ENCODE measurements around the gene IRS1.

IRS1 gene

DNA sequence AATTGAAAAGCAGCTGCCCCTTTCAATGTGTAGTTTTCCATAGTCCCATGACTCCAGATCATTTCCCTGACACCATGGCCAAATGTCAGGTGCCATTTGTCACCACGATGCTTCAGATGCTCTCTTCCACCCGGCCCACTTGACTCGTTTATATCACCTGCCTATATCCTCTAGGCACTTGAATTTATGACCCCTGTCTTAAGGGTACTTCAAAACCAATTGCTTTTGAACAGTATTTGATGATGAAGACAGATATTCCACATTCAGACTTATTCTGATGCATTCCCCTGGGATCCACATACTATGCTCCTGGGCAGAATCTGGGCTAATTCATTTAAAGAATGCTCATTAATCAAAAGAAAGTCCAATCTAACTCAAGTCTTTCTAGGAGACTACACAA, 19.3 kb upstream of the IRS1 start:
- DNase-seq (ENCODE audit: extremely low read depth in 1 of 2, low read depth in 1 of 2): no peak

DNA sequence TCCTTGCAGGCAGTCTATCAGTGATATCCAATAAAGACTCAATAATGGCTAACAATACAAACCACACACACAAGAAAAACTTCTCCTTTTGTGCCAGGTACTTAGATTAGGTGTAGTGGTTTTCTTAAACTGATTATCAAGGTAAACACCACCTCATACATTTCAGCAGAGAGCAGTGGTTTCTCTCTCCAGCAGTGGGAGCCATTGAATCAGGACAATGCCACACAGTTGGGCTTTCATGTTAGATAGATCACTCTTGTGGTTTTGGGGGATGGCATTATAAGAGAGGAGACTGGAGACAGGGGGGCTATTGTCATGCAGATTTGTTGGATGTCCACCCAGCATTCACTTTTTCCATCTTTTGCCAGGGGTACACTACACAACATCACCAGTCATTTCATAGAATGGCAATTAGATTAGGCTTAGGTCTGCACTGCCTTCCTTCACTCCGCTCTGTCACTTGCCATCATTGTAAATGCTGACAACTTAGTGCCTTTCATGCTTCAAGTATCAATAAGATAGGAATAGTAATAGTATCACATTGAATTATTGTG, 13.6 kb upstream of the IRS1 start:
- DNase-seq (ENCODE audit: extremely low read depth in 1 of 2, low read depth in 1 of 2): no peak

DNA sequence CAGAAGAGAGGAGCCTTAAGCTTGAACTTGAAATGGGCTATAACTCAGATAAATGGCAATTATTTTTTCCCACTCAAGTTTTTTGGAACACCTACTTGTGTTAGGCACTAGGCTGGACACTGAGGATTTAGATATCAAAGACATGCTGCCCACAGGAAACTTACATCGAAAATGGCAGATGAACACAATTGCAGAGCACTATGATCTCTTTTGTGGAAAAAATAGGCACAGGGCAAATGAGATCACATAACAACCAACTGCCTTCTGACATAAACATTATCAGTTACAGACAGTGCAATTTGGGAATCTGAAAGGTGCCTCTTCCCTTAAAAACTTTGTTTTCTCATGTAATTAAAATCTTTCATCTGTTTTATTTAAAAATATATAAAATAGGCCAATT, 3.8 kb upstream of the IRS1 start:
- no peak for DNase-seq (ENCODE audit: extremely low read depth in 1 of 2, low read depth in 1 of 2)

DNA sequence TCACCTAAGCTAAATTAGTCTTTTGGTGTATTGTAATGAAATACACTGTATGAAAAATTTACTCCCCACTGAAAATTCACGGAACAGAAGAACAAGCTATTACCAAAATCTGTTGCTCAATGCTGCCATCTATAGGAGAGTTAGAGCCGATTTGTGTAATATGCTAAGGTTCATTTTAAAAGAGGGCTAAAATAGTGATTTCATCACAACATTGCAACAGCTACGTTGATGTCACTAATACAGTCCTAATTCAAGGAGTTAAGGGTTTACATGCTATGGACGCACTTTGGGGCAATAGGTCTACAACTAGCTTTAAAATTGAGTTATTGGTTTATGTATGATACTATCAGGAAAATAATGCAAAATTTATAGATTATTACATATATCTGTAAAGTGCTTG, 3.0 kb upstream of the IRS1 start:
- DNase-seq (ENCODE audit: extremely low read depth in 1 of 2, low read depth in 1 of 2): no peak

DNA sequence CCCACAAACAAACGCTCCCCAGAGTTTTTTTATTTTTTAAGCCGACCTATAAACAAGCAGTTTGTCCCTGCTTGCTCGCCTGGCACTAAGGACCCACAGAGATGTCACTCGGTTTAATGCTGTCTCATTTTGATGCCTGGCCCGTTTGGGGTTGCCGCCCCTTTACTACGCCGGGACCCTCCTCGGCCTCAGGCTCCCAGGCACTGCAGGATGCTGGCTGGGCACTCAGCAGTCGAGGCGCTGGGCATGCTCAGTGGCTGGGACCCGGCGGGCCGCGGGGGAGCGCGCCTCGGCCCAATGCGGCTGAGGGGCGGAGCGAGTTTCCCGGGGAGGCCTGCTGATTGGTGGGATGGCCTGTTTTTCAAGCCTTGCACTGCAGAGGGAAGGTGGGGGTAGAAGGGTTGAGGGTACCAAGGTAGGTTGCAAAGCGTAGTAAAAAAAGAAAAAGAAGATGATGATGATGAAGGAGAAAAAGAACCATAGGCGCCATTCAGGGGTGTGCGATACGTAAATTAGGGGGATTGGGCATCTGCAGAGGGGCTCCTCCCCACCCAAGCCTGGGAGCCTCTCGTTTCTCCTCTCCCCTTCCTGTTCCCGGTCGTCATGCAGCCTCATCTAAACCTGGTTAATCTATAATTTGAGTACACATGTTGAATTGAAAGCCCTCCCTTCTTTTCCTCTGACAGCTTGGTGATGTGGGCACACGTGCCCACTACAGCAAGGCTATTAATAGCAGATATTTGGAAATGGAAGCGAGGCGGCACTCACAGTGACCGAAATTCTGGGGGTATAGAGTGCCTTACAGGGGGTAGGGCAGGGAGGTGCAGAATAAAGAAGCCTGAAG, 1.5 kb upstream of the IRS1 start:
- DNase-seq (ENCODE audit: extremely low read depth in 1 of 2, low read depth in 1 of 2): peak; percentile 64 to 80

DNA sequence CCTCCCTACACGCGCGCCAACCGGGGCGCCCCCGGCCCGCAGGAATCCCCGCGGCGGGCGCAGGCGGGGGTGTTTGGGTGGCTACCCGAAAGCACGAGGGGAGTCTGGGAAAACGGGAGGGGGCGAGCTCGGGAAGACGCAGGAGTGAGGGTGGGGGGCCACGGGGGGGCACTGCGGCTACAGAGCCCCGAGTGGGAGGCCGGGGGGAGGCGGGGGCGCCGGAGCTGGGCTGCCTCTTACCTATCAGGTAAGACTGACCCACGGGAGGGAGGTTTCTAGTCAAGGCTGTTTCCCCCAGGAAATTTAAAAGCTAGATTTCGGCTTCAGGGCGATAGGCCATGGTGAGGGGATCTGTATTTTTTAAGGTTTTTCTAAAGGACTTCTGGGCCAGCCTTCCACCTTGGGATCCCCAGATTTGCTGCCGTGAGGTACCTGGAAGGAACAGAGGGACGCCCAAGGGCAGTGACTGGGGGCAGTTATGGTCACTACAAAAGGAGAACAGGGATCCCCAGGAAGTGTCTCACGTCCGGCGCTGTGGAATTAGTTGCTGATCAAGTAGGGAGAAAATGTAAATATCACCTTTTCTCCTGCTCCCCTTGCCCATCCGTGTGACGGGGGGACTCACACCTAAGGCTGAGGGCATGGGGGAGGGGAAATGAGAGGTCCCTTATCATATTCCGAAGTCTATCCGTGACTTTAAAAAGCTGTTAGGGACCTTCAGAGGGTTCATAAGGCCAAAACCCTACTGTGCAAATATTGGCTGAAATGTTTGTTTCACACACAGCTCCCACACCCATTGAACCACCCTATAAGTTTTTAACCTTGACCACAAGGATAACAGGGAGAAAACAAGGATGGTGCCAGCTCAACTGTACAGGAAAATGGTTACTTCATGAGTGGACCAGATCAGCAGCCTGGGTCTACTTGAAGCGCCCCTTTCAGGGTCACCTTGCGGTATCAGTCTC, 638 bp upstream of the IRS1 start:
- no peak for DNase-seq (ENCODE audit: extremely low read depth in 1 of 2, low read depth in 1 of 2)

DNA sequence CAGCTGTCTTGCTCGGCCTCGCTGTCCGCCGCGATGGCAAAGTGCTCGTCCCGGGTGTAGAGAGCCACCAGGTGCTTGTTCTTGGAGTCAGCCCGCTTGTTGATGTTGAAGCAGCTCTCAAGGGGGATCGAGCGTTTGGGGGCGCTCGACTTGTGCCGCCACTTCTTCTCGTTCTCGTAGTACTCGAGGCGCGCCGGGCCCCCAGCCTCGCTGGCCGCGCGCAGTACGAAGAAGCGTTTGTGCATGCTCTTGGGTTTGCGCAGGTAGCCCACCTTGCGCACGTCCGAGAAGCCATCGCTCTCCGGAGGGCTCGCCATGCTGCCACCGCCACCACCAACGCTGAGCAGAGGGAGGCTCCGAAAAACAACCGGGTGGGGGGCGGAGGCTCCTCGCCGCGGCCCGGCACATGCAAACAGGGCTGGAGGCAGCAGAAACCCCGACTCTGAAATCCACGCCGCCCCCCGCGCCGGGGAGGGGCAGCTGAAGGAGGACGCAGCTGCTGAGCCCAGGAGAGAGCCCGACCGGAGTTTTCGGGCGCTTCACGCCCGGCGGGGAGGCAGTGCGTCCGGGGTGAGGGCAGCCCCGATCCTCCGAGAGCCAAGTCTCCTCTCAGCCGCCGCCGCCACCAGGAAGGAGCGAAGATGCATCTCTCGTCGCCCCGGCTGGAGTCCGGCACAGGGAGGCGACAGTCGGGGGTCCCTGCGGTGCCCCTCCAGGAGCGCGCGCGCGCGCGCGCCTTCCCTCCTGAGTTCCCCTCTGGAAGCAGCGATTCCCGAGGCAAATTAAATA, 1.0 kb downstream of the IRS1 start:
- peak in 1 of 2 donors; percentile 25 for DNase-seq (ENCODE audit: extremely low read depth in 1 of 2, low read depth in 1 of 2)

DNA sequence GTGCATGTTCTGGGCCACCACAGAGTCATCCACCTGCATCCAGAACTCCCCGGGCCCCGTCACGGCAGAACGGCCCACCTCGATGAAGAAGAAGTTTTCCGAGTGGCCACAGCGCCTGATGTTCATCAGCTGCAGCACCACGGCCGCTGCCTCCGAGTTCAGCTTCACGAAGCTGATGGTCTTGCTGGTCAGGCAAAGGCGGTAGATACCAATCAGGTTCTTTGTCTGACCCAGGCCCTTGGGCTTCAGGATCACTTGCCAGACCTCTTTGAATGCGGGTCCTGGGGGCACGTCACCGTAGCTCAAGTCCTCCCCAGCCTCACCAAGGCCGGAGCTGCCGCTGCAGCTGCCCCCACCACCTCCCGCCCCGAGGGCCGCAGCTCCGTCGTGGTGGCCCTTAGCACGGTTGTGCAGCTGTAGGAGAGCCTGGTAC, 1.6 kb downstream of the IRS1 start:
- DNase-seq (ENCODE audit: extremely low read depth in 1 of 2, low read depth in 1 of 2): no peak

DNA sequence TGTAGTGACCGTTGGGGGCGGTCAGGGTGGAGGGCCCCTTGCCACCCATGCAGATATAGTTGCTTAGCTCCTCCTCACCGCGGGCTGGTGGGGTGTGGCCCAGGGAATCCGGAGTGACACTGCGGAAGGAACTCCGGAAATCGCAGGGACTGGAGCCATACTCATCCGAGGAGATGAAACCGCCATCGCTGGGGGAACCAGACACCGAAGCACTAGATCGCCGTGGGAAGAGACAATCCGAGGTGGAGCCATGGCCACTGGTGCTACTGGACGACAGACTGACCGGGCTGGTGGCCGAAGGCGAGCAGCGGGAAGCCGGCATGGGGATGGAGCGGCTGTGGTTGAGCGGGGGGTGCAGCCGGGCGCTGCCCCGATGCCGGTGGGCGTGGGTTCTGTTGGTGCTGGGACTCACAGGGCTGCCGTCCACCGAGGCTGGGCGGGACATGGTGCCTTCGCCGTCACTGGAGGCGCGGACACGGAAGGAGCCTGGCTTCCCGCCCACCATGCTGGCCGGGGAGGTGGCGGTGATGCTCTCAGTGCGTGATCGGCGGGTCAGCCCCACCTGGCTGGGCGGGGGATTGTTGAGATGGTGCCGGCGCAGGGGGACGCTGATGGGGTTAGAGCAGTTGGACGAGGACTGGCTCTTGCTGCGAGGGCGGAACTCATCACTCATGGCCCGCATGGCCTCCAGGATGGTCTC, 2.2 kb downstream of the IRS1 start:
- no peak for DNase-seq (ENCODE audit: extremely low read depth in 1 of 2, low read depth in 1 of 2)

DNA sequence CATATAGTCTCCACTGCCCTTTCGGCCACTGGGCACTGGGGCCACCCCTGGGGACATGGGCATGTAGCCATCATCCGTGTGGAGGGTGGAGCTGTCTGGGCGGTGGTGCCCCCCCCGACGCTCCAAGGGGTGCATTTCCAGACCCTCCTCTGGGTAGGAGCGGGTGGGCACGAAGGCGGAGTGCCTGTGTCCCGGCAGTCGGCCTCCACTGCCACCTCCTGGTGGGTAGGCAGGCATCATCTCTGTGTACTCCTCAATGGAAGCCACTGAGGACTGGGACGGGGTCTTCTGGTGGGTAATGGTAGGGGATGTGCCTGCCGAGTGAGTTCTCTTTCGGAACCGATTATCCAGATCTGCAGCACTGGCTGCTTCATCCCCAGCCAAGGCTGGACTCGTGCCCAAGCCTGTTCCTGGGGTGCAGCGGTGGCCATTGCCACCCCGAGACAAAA, 2.8 kb downstream of the IRS1 start:
- DNase-seq (ENCODE audit: extremely low read depth in 1 of 2, low read depth in 1 of 2): no peak

DNA sequence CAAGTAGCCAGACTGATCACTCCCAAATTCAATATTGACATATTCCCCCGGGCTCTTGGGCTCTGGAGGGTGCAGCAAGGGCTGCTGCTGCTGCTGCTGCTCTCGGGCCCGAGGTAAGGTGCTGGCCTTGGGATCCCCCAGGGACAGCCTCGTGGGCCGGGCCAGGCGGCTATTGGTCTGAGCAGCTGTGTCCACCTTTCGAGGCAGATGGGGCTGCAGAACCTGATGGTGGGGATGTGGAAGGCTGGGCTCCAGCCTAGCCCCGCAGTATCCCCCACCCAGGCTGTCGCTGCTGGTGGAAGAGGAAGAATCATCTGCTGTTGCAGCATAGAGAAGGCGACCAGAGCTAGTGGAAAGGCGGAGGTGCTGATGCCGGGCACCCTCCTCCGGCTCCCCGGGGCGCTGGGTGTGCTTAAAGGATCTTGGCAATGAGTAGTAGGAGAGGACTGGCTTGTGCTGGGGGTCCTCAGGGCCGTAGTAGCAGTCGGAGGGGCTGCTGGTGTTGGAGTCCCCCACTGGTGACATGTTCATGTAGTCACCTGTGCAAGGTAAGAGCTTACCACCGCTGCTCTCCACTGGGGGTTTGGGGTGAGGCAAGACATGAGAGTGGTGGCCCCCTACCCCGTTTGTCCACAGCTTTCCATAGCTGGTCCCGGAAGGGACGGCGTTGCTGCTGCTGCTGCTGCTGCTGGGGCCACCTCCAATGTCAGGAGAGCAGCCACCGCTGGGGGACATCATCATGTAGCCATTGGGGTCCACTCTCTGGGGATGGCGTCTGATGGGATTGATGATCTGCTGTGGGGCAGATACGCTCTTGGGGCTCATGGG, 3.4 kb downstream of the IRS1 start:
- DNase-seq (ENCODE audit: extremely low read depth in 1 of 2, low read depth in 1 of 2): no peak

DNA sequence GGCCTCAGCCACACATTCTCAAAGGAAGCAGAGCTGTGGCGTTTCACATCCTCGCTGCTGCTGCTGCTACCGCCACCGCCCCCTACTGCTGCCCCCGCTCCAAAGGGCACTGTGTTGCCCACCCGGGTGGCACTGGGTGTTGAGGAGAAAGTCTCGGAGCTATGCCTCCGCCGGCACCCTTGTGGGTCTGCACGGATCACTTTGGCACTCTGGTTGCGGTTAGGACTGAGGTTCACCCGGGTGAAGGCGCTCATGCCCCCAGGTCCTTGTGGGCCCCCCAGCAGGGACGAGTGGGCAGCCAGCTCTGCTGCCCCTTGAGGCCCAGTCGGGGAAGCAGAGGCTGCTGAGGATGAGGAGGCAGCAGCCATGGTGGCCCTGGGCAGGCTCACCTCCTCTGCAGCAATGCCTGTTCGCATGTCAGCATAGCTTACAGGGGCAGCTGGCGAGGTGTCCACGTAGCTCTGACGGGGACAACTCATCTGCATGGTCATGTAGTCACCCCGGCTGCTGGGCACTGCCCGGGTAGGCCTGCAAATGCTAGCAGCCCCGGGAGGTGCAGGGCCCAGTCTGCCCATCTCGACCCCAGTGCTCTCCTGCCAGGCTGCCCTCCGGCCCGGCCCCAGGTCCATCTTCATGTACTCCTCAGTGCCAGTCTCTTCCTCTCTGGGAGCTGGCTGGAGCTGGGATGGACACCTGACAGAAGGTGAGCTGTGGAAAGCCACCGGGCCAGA, 4.2 kb downstream of the IRS1 start:
- no peak for DNase-seq (ENCODE audit: extremely low read depth in 1 of 2, low read depth in 1 of 2)

DNA sequence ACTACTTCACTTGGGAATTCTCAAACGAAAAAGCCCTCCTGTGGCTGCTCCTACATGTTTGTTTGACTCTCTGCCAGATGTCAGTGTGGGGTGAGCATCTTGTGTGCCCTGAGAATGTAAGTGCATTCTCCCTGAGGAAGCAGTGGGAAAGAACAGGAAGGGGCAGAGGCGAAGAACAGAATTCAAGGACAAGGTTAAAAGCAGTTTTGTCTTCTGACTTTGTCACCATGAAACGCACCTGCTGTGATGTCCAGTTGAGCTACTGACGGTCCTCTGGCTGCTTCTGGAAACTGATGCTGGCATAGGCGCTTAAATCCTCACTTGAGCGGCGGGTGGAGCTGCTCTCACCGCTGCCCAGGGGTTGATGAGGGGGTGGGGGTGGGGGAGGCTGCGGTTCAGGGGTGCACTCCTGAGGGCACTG, 4.9 kb downstream of the IRS1 start:
- DNase-seq (ENCODE audit: extremely low read depth in 1 of 2, low read depth in 1 of 2): no peak

DNA sequence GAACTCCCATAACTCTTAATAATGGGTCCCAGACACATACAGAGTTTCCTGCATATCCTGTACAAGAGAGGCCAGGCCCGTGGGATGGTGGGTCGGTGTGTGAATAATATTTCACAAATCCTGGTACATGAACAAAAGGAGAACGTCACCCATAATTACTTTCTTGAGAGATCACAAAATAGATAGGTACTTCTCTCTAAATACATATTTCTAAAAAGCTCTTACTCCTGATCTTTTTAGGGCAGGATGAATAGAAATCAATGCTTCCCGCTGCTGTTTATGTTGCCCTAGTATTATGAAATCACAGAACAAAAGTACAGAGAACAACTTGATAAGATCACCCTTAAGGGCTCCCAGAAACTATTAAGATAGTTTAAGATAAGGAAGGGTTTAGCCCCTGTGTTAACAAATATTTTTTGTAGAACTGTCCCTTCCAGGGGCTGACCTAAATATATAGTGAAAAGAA, 5.4 kb downstream of the IRS1 start:
- DNase-seq (ENCODE audit: extremely low read depth in 1 of 2, low read depth in 1 of 2): no peak

DNA sequence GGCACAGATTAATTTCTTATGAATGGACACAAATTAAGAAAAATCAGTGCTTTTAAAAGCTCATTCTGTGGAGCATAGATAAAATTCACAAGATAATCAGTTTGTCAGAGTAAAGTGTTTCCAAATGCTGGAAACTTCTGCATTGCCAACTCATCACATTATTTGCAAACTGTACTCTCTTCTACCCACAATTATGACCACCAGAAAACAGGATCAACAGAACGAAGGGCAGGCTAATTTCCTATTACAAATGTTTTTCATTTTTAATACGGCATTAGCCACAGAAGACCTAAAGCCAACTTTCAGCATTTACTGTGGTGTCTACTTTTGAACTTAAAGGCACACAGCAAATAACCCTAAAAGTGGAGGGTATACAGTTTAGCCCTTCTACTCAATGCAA, 6.0 kb downstream of the IRS1 start:
- no peak for DNase-seq (ENCODE audit: extremely low read depth in 1 of 2, low read depth in 1 of 2)

DNA sequence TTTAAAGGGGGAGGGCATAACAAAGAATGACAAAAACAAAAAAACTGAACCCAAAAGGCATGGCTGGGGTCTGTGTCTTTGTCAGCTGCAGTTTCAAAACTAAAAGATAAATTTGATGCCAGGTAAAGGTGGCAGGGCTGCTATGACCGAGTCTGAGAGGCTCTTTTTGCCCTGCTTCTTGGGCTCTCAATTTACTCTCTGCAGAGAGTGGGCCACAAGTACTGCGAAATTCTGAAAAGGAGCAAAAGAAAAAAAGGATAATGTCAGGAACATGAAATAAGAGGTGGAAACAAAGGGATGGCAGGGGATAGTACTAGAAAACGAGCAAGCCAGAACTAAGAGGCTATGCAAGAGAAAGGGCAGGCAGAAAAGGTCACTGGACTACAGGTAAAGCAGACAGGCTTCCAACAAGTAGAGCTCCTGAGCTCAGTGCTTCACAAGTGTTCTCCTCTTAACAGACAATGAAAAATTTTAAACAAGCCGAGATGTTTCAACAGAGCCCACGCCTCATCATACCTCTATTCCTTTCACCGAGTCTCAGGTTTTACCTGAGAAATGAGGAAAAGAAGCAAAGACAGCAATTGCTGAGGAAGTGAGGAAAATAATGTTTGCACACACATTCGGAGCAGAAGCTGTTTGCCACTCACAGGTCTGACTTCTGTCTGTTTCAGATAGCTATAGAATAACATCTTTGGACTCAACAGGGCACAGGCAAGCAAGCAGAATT, 7.3 kb downstream of the IRS1 start:
- no peak for DNase-seq (ENCODE audit: extremely low read depth in 1 of 2, low read depth in 1 of 2)

DNA sequence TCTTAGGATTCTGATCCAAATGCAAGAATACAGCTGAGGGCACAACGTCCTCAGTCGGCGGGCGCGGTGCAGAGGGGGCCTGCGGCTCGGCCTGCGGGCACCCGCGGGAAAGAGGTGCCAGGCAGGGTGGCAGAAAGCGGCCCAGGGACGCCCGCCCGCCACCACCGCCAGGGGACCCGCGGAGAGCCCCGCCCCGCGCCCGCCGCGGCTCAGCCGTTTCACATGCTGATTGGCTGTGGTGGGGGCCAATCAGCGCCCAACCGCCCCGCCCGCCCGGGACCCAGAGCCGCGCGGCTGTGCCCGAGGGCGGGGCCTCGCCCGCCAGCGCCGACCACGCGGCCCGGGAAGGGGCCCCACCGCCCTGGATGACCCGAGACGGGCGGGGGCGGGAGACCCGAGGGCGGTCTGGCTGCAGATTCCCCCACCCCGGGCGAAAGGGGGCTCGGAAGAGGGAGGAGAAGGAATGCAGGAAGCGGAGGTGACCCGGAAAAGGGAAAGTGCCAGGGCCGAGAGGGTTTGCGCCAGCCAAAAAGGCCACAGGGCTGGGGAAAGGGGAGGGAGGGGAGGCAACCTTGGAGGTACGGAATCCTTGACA, 8.0 kb downstream of the IRS1 start:
- DNase-seq (ENCODE audit: extremely low read depth in 1 of 2, low read depth in 1 of 2): peak; percentile 80 to 87

Data from stimulated activated CD8-positive, alpha-beta memory T cell treated with anti-CD3 and anti-CD28 coated beads, Interleukin-7, amount 100 ng/mL, for 48 hours (primary cell).